WERI-Rb-1 (cell line): Measurements from ENCODE around the gene PDZRN4.

Experiments
- DNase-seq: peaks from one replicate; pipeline ENCODE4 v3.0.0-alpha.2; 2020
- H3K27ac ChIP-seq: fragments of 250-450 bp; sonication (Bioruptor Pico); 2 replicates; pipeline ENCODE4 v1.5.1; 2020; ENCODE audit warnings: mild to moderate bottlenecking, moderate library complexity
- H3K27me3 ChIP-seq: fragments of 250-450 bp; sonication (Bioruptor Pico); 2 replicates; pipeline ENCODE4 v1.5.1; 2021; ENCODE audit warnings: mild to moderate bottlenecking, low read depth, moderate library complexity; ENCODE audit not compliant: insufficient read depth, severe bottlenecking
- H3K36me3 ChIP-seq: fragments of 250-450 bp; sonication (Bioruptor Pico); 2 replicates; pipeline ENCODE4 v1.5.1; 2020; ENCODE audit warnings: mild to moderate bottlenecking, moderate library complexity
- H3K4me3 ChIP-seq: 2 replicates; pipeline ENCODE4 v1.5.1; 2011; ENCODE audit warnings: low read depth, mild to moderate bottlenecking, control low read depth, low read length
- H3K9me3 ChIP-seq: fragments of 250-450 bp; sonication (Bioruptor Pico); 2 replicates; pipeline ENCODE4 v1.5.1; 2021; ENCODE audit warnings: mild to moderate bottlenecking, moderate library complexity; ENCODE audit not compliant: severe bottlenecking
- TF ChIP-seq, protein P1 (sequence below): IDR thresholded peaks from 2 replicates; pipeline ENCODE4 v1.5.1; 2011; ENCODE audit warnings: low read depth, mild to moderate bottlenecking, control low read depth, inconsistent platforms, low read length

The PDZRN4 gene

GRCh38 chr12:41452838-41453407, 264.8 kb downstream of the PDZRN4 start:
- no peak overlapping the region for H3K27ac ChIP-seq
- TF ChIP-seq, protein P1, sequence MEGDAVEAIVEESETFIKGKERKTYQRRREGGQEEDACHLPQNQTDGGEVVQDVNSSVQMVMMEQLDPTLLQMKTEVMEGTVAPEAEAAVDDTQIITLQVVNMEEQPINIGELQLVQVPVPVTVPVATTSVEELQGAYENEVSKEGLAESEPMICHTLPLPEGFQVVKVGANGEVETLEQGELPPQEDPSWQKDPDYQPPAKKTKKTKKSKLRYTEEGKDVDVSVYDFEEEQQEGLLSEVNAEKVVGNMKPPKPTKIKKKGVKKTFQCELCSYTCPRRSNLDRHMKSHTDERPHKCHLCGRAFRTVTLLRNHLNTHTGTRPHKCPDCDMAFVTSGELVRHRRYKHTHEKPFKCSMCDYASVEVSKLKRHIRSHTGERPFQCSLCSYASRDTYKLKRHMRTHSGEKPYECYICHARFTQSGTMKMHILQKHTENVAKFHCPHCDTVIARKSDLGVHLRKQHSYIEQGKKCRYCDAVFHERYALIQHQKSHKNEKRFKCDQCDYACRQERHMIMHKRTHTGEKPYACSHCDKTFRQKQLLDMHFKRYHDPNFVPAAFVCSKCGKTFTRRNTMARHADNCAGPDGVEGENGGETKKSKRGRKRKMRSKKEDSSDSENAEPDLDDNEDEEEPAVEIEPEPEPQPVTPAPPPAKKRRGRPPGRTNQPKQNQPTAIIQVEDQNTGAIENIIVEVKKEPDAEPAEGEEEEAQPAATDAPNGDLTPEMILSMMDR, result no peak
- no peaks in the 10 kb centered on the region for H3K9me3 ChIP-seq
- no peak overlapping the region for H3K4me3 ChIP-seq
- no peaks in the 10 kb centered on the region for H3K27me3 ChIP-seq
- DNase-seq, result no peak
- H3K36me3 ChIP-seq, result no peaks in the 10 kb centered on the region

GRCh38 chr12:41453409-41453808, 265.3 kb downstream of the PDZRN4 start:
- Histone ChIP-seq H3K4me3 (no peak overlapping the region), H3K27ac (no peak overlapping the region), H3K36me3 (no peaks in the 10 kb centered on the region), H3K9me3 (no peaks in the 10 kb centered on the region), H3K27me3 (no peaks in the 10 kb centered on the region)
- TF ChIP-seq, protein P1, result no peak
- DNase-seq, result no peak

DNA sequence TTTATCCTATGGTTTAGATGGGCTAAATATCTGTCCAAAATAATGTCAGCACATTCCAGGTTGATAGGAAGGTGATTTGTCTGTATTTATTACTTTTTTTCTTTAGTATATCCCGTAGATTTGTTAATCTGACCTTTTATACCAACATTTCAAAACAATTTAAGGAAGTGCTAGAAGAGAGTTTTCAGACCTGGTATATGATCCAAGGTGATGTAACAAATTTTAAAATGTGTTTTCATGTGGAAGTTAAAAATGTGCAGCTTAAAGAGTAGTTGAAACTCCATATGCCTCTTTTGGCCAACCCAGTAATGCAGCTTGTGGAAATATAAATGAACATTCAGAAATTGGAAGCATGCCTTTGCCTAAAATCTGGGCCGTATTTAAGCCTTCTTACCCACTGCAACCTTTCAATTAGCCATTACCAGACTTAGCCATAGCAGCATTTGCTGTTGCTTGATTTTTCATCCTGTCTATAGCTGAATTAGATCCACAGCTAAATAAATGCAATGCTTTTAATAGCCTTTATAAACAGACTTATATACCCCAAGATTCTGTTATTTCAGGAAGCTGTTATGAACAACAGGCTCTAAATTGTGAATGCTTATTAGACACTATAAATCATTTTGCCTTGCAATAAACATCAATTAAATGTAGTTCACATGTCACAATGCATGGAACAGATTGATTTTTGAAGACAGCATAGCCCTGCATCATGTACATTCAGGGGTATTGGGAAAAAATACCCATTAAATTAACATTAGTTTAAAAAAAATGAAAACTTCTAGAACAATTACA, 271.2 kb downstream of the PDZRN4 start:
- no peaks in the 10 kb centered on the region for H3K9me3 ChIP-seq
- H3K27ac ChIP-seq, result no peak overlapping the region
- DNase-seq, result no peak
- H3K4me3 ChIP-seq, result no peak overlapping the region
- H3K36me3 ChIP-seq, result no peaks in the 10 kb centered on the region
- TF ChIP-seq, protein P1, result no peak
- no peaks in the 10 kb centered on the region for H3K27me3 ChIP-seq

GRCh38 chr12:41459906-41460214, 271.7 kb downstream of the PDZRN4 start:
- Histone ChIP-seq H3K36me3 (no peaks in the 10 kb centered on the region), H3K27ac (no peak overlapping the region), H3K4me3 (no peak overlapping the region), H3K27me3 (no peaks in the 10 kb centered on the region), H3K9me3 (no peaks in the 10 kb centered on the region)
- DNase-seq, result no peak
- TF ChIP-seq, protein P1, result no peak

DNA sequence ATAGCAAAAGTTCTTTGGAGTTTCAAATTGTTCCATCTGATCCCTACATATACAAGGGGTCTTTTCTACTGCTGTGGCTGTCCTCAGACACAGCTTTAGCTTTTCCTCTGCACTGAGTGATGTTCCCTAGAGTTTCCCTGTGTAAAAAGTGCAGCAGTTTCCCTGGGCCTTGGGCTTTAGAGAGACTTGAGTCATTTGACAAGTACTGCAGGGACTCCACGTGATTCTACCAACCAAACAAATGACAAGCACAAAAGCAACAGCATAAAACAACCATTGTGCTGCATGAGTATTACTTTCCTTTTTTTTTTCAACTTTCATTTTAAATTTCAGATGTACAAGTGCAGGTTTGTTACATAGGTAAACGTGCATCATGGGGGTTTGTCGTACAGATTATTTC, 272.8 kb downstream of the PDZRN4 start:
- TF ChIP-seq, protein P1, result no peak
- no peaks in the 10 kb centered on the region for H3K27me3 ChIP-seq
- no peaks in the 10 kb centered on the region for H3K9me3 ChIP-seq
- no peaks in the 10 kb centered on the region for H3K36me3 ChIP-seq
- H3K4me3 ChIP-seq, result no peak overlapping the region
- DNase-seq, result no peak
- no peak overlapping the region for H3K27ac ChIP-seq

- Histone ChIP-seq H3K4me3 (no peak overlapping the region), H3K27ac (no peak overlapping the region), H3K36me3 (no peaks in the 10 kb centered on the region), H3K27me3 (no peaks in the 10 kb centered on the region), H3K9me3 (no peaks in the 10 kb centered on the region)
- TF ChIP-seq, protein P1, result no peak
- DNase-seq, result no peak
Observed at GRCh38 chr12:41462312-41462711, 274.2 kb downstream of the PDZRN4 start.
